ENCODE measurements around the gene MTURN. TPM values are rescaled to one million over a fixed set of nuclear protein-coding genes. Genes with fewer than 3 reads are reported as not detected.

Gene MTURN
- total RNA-seq, 1 donor from 2014 or later, result 18.0 TPM

- Mint-ChIP-seq H3K9me3 (peaks cover 24% of the 10 kb centered on the region), H3K27ac (no peak overlapping the region), H3K4me3 (no peak overlapping the region), H3K4me1 (peaks cover 11% of the 10 kb centered on the region), H3K27me3 (ENCODE audit: insufficient read depth, low read depth) (peaks cover 2% of the 10 kb centered on the region), H3K36me3 (peaks cover 3% of the 10 kb centered on the region)
- Histone ChIP-seq H3K79me2 (ENCODE audit: low read depth) (no peaks in the 10 kb centered on the region), H3K4me2 (no peak overlapping the region), H3K4me1 (no peaks in the 10 kb centered on the region), H3K9ac (no peak overlapping the region), H3K36me3 (no peaks in the 10 kb centered on the region), H3K9me3 (ENCODE audit: low read depth) (peaks cover 9% of the 10 kb centered on the region), H3K27ac (no peak overlapping the region), H3F3A (ENCODE audit: low read depth) (no peaks in the 10 kb centered on the region), H4K20me1 (ENCODE audit: low read depth) (no peaks in the 10 kb centered on the region), H3K4me3 (no peak overlapping the region), H2AFZ (replicated peaks) (no peak overlapping the region), H3K27me3 (no peaks in the 10 kb centered on the region)
- DNase-seq (ENCODE audit: low spot score), result no peak
- no peak for TF ChIP-seq CTCF (IDR thresholded peaks at IDR 0.05)
- TF ChIP-seq EZH2 (IDR thresholded peaks at IDR 0.05), result no peak
- no peak for TF ChIP-seq EZH2phosphoT487 (IDR thresholded peaks at IDR 0.05)
Measured at GRCh38 chr7:30201161-30201666, 66.4 kb downstream of the MTURN start.

GRCh38 chr7:30201921-30202320, 67.1 kb downstream of the MTURN start:
- no peak overlapping the region for H3K9ac ChIP-seq
- TF ChIP-seq EZH2phosphoT487 (IDR thresholded peaks at IDR 0.05) (no peak), EZH2 (IDR thresholded peaks at IDR 0.05) (no peak), CTCF (IDR thresholded peaks at IDR 0.05) (no peak)

GRCh38 chr7:30202671-30203070, 67.9 kb downstream of the MTURN start:
- H3K4me3 ChIP-seq, result no peak overlapping the region
- DNase-seq (ENCODE audit: low spot score), result peak; percentile 8
- H4K20me1 ChIP-seq (ENCODE audit: low read depth), result no peaks in the 10 kb centered on the region
- H3K36me3 Mint-ChIP-seq, result no peaks in the 10 kb centered on the region
- no peaks in the 10 kb centered on the region for H3K9me3 ChIP-seq (ENCODE audit: low read depth)
- H3K4me2 ChIP-seq, result no peak overlapping the region
- H3K9ac ChIP-seq, result no peak overlapping the region
- no peak overlapping the region for H3K27ac Mint-ChIP-seq
- peaks cover 22% of the 10 kb centered on the region for H3K4me1 Mint-ChIP-seq
- peaks cover 11% of the 10 kb centered on the region for H3K9me3 Mint-ChIP-seq
- H3K27me3 ChIP-seq, result no peaks in the 10 kb centered on the region
- H3K27me3 Mint-ChIP-seq (ENCODE audit: insufficient read depth, low read depth), result peaks cover 2% of the 10 kb centered on the region
- no peaks in the 10 kb centered on the region for H3K36me3 ChIP-seq
- TF ChIP-seq CTCF (IDR thresholded peaks at IDR 0.05) (no peak), EZH2 (IDR thresholded peaks at IDR 0.05) (no peak), EZH2phosphoT487 (IDR thresholded peaks at IDR 0.05) (no peak)
- no peak overlapping the region for H3K27ac ChIP-seq
- no peaks in the 10 kb centered on the region for H3K79me2 ChIP-seq (ENCODE audit: low read depth)
- H3K4me3 Mint-ChIP-seq, result no peak overlapping the region
- no peaks in the 10 kb centered on the region for H3K4me1 ChIP-seq
- H3F3A ChIP-seq (ENCODE audit: low read depth), result no peaks in the 10 kb centered on the region
- H2AFZ ChIP-seq (replicated peaks), result no peak overlapping the region

More at GRCh38 chr7:30201921-30202320, 67.1 kb downstream of the MTURN start:
- peaks cover 17% of the 10 kb centered on the region for H3K4me1 Mint-ChIP-seq
- H3K4me1 ChIP-seq, result no peaks in the 10 kb centered on the region
- H3K36me3 ChIP-seq, result no peaks in the 10 kb centered on the region
- H3K4me3 Mint-ChIP-seq, result no peak overlapping the region
- H3K9me3 Mint-ChIP-seq, result peaks cover 17% of the 10 kb centered on the region
- no peak overlapping the region for H3K27ac ChIP-seq
- no peak overlapping the region for H3K27ac Mint-ChIP-seq
- H3F3A ChIP-seq (ENCODE audit: low read depth), result no peaks in the 10 kb centered on the region
- H4K20me1 ChIP-seq (ENCODE audit: low read depth), result no peaks in the 10 kb centered on the region
- H3K4me2 ChIP-seq, result no peak overlapping the region
- DNase-seq (ENCODE audit: low spot score), result no peak
- H3K27me3 Mint-ChIP-seq (ENCODE audit: insufficient read depth, low read depth), result peaks cover 2% of the 10 kb centered on the region
- H2AFZ ChIP-seq (replicated peaks), result no peak overlapping the region
- no peak overlapping the region for H3K4me3 ChIP-seq
- no peaks in the 10 kb centered on the region for H3K27me3 ChIP-seq
- H3K36me3 Mint-ChIP-seq, result peaks cover 3% of the 10 kb centered on the region
- no peaks in the 10 kb centered on the region for H3K79me2 ChIP-seq (ENCODE audit: low read depth)
- peaks cover 2% of the 10 kb centered on the region for H3K9me3 ChIP-seq (ENCODE audit: low read depth)

All from neural progenitor cell (in vitro differentiated cells).